ENCODE data around the gene LRRC3C. TPM values are rescaled to one million over a fixed set of nuclear protein-coding genes. Genes with fewer than 3 reads are reported as not detected.

The LRRC3C gene
- total and polyA plus RNA-seq, 2 donors (not counting 1 experiment from before 2014, with no cell fraction given) = 0.12 TPM; not detected in 1

DNA sequence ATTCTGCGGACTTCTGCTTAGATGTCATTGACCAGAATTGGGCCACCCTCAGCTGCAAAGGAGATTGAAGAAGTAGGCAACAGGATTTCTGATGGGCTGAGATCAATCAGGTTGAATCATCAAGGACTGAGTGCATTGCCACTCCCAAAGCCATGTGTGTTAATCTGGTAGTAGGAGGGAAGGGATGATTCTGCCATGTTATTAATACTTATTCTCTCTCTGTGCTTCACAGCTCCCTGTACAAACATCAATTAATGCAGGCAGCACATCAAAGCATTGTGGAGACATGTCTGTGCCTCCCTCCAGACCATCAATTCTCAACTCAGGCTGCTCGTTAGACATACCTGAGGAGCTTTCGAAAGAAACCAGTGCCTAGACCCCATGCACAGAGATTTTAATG, 11.6 kb downstream of the LRRC3C start:
- Mint-ChIP-seq H3K27ac (no peak overlapping the region), H3K4me1 (peaks cover 13% of the 10 kb centered on the region), H3K9me3 (ENCODE audit: insufficient read depth) (no peaks in the 10 kb centered on the region), H3K27me3 (no peaks in the 10 kb centered on the region), H3K4me3 (no peak overlapping the region)
- intact Hi-C loops (cut with micrococcal nuclease) = no loop called here
- Histone ChIP-seq H2AFZ (ENCODE audit: insufficient read depth, low read depth, low read length, poor library complexity, severe bottlenecking) (no peak overlapping the region), H4K20me1 (ENCODE audit: control insufficient read depth, insufficient read depth, low read length, poor library complexity, severe bottlenecking) (no peaks in the 10 kb centered on the region), H3K4me1 (ENCODE audit: control insufficient read depth in 2 of 2, insufficient read depth in 2 of 2, low read length in 2 of 2) (peaks cover 17 to 22% of the 10 kb centered on the region in 2 donors), H3K9ac (ENCODE audit: low read length) (no peak overlapping the region), H3K79me2 (ENCODE audit: control insufficient read depth, insufficient read depth, low read length) (no peaks in the 10 kb centered on the region), H3K9me3 (ENCODE audit: control extremely low read depth in 1 of 3, control insufficient read depth in 2 of 3, insufficient read depth in 1 of 3, low read length in 2 of 3) (no peaks in the 10 kb centered on the region), H3K27ac (ENCODE audit: low read length in 2 of 2) (no peak overlapping the region), H3K36me3 (replicated peaks in 1 of 2; ENCODE audit: control extremely low read depth in 1 of 2, control insufficient read depth in 1 of 2, extremely low read depth in 1 of 2, insufficient read depth in 2 of 2, low read length in 1 of 2) (no peaks in the 10 kb centered on the region), H3K4me2 (replicated peaks; ENCODE audit: low read depth, low read length, poor library complexity, severe bottlenecking) (peak overlapping the region; percentile 1), H3K4me3 (ENCODE audit: control extremely low read depth in 1 of 5, extremely low read depth in 1 of 5, insufficient read depth in 1 of 5, low read depth in 2 of 5, low read length in 4 of 5) (no peak overlapping the region), H3K27me3 (replicated peaks in 1 of 4; ENCODE audit: control extremely low read depth in 1 of 4, control insufficient read depth in 3 of 4, insufficient read depth in 4 of 4, low read length in 3 of 4) (no peaks in the 10 kb centered on the region)
- DNase-seq (no peak), ATAC-seq (ENCODE audit: low read depth) (no peak)
- ChIA-PET POLR2A (interaction anchor here (0.7 kb wide), 2 partner anchors 20 to 83 kb away, joined by 3 read pairs; no protein-coding TSS in a partner anchor), CTCF (interaction anchor here (1.0 to 2.3 kb wide), 5 partner anchors 17 to 318 kb away, joined by 3 to 14 read pairs (median 3); partner anchors contain the start of gene PSMD3)
- no peak for TF ChIP-seq EZH2 (IDR thresholded peaks at IDR 0.05; ENCODE audit: borderline replicate concordance, insufficient read depth, low read depth, low read length, poor library complexity, severe bottlenecking)
- TF ChIP-seq, protein P1, sequence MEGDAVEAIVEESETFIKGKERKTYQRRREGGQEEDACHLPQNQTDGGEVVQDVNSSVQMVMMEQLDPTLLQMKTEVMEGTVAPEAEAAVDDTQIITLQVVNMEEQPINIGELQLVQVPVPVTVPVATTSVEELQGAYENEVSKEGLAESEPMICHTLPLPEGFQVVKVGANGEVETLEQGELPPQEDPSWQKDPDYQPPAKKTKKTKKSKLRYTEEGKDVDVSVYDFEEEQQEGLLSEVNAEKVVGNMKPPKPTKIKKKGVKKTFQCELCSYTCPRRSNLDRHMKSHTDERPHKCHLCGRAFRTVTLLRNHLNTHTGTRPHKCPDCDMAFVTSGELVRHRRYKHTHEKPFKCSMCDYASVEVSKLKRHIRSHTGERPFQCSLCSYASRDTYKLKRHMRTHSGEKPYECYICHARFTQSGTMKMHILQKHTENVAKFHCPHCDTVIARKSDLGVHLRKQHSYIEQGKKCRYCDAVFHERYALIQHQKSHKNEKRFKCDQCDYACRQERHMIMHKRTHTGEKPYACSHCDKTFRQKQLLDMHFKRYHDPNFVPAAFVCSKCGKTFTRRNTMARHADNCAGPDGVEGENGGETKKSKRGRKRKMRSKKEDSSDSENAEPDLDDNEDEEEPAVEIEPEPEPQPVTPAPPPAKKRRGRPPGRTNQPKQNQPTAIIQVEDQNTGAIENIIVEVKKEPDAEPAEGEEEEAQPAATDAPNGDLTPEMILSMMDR (IDR thresholded peaks at IDR 0.05) = no peak
- no CpG with 5 or more reads among the region's 3 CpGs for WGBS (ENCODE audit: insufficient coverage)

DNA sequence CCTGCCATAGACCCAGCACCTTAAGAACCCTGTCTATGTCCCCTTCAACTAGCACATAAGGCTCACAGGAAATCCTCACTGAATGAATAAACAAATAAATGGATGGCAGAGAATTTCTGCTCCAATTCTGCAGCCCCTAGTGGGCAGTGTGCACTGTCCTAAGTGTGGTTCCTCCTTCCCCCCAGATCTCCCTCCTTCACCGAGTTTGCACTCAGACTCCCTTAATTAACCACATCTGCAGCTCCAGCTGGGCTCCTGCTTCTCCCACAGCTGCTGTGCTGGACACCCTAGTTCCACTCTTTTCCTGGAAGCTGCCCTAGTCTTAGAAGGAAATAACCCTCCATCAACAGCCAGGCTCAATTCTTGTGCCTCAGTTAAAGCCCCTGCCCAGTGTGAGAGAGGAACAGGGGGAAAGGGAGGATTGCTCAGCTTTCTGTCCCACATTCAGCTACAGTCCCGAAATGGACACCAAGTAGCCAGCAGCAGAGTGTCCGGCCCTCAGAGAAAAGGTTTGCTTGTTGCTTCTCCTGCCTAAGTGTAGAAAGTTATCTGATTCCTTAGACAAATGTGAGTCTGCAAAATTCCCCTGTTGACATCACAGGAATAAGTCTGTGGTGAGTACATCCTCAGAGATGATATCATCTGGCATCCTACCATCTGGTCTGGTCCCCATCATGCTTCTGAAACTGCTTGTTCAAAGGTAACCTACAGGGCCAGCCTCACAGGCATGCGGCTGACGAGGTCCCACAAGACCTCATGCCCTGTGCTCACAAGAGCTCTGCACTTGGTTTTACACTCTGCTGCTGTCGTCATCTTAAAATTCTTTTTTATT, 12.3 kb downstream of the LRRC3C start:
- Histone ChIP-seq H3K4me3 (ENCODE audit: control extremely low read depth in 1 of 5, extremely low read depth in 1 of 5, insufficient read depth in 1 of 5, low read depth in 2 of 5, low read length in 4 of 5) (no peak overlapping the region), H3K9me3 (ENCODE audit: control extremely low read depth in 1 of 3, control insufficient read depth in 2 of 3, insufficient read depth in 1 of 3, low read length in 2 of 3) (no peaks in the 10 kb centered on the region), H3K27me3 (replicated peaks in 1 of 4; ENCODE audit: control extremely low read depth in 1 of 4, control insufficient read depth in 3 of 4, insufficient read depth in 4 of 4, low read length in 3 of 4) (no peaks in the 10 kb centered on the region), H2AFZ (ENCODE audit: insufficient read depth, low read depth, low read length, poor library complexity, severe bottlenecking) (peak overlapping the region; percentile 50), H3K4me1 (ENCODE audit: control insufficient read depth in 2 of 2, insufficient read depth in 2 of 2, low read length in 2 of 2) (peaks cover 17 to 22% of the 10 kb centered on the region in 2 donors), H3K4me2 (replicated peaks; ENCODE audit: low read depth, low read length, poor library complexity, severe bottlenecking) (peak overlapping the region; percentile 1), H3K36me3 (replicated peaks in 1 of 2; ENCODE audit: control extremely low read depth in 1 of 2, control insufficient read depth in 1 of 2, extremely low read depth in 1 of 2, insufficient read depth in 2 of 2, low read length in 1 of 2) (no peaks in the 10 kb centered on the region), H3K79me2 (ENCODE audit: control insufficient read depth, insufficient read depth, low read length) (no peaks in the 10 kb centered on the region), H4K20me1 (ENCODE audit: control insufficient read depth, insufficient read depth, low read length, poor library complexity, severe bottlenecking) (no peaks in the 10 kb centered on the region), H3K9ac (ENCODE audit: low read length) (no peak overlapping the region), H3K27ac (ENCODE audit: low read length in 2 of 2) (peak overlapping the region in 1 of 2 donors; percentile 14)
- DNase-seq (peak; percentile 56), ATAC-seq (ENCODE audit: low read depth) (peak; percentile 70)
- no peak for TF ChIP-seq EZH2 (IDR thresholded peaks at IDR 0.05; ENCODE audit: borderline replicate concordance, insufficient read depth, low read depth, low read length, poor library complexity, severe bottlenecking)
- TF ChIP-seq, protein P1 (IDR thresholded peaks at IDR 0.05) = peak; percentile 52
- Mint-ChIP-seq H3K4me1 (peaks cover 13% of the 10 kb centered on the region), H3K27ac (peak overlapping the region; percentile 16), H3K27me3 (no peaks in the 10 kb centered on the region), H3K9me3 (ENCODE audit: insufficient read depth) (no peaks in the 10 kb centered on the region), H3K4me3 (no peak overlapping the region)
- intact Hi-C loops (cut with micrococcal nuclease) = no loop called here
- ChIA-PET CTCF (interaction anchor here (0.5 to 2.3 kb wide), 7 partner anchors 17 to 319 kb away, joined by 3 to 14 read pairs (median 3); partner anchors contain the start of gene PSMD3), POLR2A (interaction anchor here (0.6 kb wide), 1 partner anchor 276 kb away, joined by 4 read pairs; no protein-coding TSS in a partner anchor)
- 25% methylated on average over 3 of the region's 6 CpGs for WGBS (ENCODE audit: insufficient coverage)

All from B cell (primary cell).